Measurements from ENCODE around the gene SSTR5. TPM values are rescaled to one million over a fixed set of nuclear protein-coding genes. Genes with fewer than 3 reads are reported as not detected.
"Not testable (repeated sequence)": the region's sequence is repeated elsewhere in the genome, so short reads cannot be mapped to it uniquely, and the experiment has no call there.

Gene SSTR5
- total RNA-seq, 1 donor from 2014 or later: not detected

DNA sequence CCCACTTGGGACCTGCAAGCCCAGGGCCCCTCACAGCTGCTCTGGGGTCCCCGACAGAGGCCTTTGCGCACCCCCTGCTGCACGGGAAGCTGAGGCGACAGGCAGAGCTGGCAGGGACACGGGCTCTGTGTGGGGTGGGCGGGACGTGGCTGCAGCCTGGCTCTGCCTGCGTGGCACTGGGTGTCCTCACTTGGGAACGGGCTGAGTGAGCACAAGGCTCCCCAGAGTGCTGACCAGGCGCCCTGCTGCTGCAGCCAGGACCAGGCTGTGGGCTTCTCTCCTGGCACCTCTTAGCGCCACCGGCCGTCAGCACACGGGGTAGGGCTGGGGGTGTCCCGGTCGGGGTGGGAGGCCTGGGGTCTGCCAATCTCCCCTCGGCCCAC, 16.9 kb downstream of the SSTR5 start:
- Histone ChIP-seq H3K27me3 (peaks cover 47% of the 10 kb centered on the region), H3K36me3 (no peaks in the 10 kb centered on the region), H3K27ac (no peak overlapping the region), H3K4me1 (no peaks in the 10 kb centered on the region), H3K4me3 (no peak overlapping the region), H3K9me3 (no peaks in the 10 kb centered on the region)
- ATAC-seq (peak; percentile 14), DNase-seq (no peak)
- TF ChIP-seq, protein P1, sequence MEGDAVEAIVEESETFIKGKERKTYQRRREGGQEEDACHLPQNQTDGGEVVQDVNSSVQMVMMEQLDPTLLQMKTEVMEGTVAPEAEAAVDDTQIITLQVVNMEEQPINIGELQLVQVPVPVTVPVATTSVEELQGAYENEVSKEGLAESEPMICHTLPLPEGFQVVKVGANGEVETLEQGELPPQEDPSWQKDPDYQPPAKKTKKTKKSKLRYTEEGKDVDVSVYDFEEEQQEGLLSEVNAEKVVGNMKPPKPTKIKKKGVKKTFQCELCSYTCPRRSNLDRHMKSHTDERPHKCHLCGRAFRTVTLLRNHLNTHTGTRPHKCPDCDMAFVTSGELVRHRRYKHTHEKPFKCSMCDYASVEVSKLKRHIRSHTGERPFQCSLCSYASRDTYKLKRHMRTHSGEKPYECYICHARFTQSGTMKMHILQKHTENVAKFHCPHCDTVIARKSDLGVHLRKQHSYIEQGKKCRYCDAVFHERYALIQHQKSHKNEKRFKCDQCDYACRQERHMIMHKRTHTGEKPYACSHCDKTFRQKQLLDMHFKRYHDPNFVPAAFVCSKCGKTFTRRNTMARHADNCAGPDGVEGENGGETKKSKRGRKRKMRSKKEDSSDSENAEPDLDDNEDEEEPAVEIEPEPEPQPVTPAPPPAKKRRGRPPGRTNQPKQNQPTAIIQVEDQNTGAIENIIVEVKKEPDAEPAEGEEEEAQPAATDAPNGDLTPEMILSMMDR (IDR thresholded peaks at IDR 0.05): no peak
- intact Hi-C loops (cut with DNase I): no loop called here

DNA sequence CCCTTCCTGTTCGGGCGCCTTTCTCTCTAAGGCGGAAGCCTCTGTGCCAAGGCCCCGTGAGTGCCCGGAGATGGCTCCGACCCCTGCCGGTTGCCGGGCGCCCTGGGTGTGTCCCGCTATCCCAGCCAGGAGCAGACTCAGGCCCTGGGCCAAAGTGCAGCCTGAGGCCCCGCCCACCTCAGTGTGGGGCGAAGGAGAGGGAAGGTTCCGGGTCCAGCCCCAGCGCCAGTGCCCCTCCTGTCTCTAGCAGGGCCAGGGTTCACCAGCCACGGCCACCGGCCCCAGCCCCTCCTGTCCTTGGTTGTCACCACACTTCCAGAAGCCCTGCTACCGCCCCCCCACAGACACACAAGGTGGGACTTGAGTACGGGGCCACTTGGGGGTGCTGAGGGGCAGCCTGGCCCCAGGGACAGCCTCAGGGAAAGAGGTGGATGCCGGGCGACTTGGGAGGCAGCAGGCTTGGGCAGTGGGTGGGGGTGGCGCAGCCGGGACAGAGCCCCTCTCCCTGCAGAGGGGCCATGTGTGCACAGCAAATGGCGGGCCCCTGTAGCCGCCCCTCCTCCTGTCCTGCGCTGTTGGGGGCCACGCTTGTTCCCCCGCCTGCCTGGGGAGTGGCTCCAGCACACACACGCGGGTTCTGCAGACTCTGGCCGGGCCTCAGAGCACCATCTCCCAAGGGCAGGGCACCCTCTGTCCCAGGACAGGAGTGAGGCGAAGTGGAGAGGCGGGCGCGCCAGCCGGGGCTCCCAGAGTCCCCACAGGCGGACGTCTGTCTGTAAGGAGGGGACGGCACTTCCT, 17.5 kb downstream of the SSTR5 start:
- H3K27me3 ChIP-seq: peaks cover 46% of the 10 kb centered on the region
- ATAC-seq (peak; percentile 30), DNase-seq (no peak)
- no peak overlapping the region for H3K27ac ChIP-seq
- intact Hi-C loops (cut with DNase I): no loop called here
- H3K36me3 ChIP-seq: no peaks in the 10 kb centered on the region
- TF ChIP-seq, protein P1 (IDR thresholded peaks at IDR 0.05): no peak
- no peaks in the 10 kb centered on the region for H3K4me1 ChIP-seq
- no peaks in the 10 kb centered on the region for H3K9me3 ChIP-seq
- H3K4me3 ChIP-seq: no peak overlapping the region

DNA sequence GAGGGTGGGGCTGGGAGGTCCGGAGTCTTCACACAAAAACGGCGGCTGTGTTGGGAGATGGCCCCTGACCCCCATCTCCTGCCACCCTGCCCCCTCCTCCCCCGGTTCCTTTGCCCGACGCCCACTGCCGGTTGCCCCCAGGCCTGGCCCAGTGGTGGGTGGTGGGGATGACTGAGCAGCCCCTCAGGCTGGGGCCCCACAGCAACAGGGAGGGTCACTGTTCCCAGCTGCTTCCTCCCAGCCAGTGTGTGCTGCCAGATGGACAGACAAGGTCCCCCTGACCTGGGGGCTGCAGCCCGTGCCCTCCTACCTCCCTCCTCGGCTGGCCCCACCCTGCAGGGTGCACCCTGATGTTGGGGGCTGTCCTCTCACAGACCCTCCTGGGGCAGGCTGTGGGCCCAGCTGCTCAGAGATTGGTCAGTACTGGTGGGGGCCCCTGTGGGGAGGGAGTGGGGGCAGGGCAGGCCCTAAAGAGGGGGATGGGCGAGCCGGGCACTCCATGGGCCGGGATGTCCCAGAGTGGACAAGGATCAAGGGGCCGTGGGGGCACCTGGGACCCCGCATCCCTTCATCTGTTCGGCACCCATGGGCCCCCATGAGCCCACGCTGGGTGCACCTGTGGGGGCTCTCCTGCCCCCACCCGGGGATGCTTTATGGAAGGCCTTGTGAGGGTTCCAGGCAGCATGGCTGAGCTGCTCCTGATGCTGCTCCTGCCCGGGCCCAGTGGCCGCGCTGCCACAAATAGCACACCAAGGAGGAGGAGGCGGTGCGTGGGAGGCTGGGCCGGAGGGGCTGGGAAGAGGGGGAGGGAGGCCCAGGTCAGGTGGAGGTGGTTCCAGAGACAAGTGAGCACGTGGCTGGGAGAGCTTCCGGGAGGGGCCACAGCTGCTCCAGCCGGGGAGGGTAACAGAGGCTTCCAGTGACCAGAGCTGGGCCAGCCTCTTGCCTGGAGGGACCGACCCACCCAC, 18.4 kb downstream of the SSTR5 start:
- Histone ChIP-seq H3K9me3 (no peaks in the 10 kb centered on the region), H3K27ac (no peak overlapping the region), H3K4me3 (no peak overlapping the region), H3K36me3 (no peaks in the 10 kb centered on the region), H3K4me1 (no peaks in the 10 kb centered on the region), H3K27me3 (peaks cover 41% of the 10 kb centered on the region)
- TF ChIP-seq, protein P1 (IDR thresholded peaks at IDR 0.05): no peak
- intact Hi-C loops (cut with DNase I): no loop called here
- no peak for ATAC-seq
- no peak for DNase-seq

DNA sequence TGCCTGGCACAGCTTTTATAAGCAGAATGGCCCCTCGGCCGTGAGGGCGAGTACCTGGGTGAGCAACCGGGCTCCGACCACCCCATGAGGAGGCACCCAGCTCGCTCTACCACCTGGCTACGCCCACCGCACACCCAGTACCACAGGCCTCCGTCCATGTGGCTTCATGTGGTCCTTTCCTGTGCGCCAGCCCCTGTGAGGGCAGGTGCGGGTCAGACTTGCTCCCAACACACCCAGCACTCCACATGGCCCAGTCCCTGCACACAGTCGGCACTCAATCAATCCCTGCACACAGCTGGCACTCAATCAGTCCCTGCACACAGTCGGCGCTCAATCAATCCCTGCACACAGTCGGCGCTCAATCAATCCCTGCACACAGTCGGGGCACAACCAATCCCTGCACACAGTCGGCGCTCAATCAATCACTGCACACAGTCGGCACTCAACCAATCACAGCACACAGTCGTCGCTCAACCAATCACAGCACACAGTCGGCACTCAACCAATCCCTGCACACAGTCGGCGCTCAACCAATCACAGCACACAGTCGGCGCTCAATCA, 19.5 kb downstream of the SSTR5 start:
- ATAC-seq: no peak
- Histone ChIP-seq H3K27ac (no peak overlapping the region), H3K4me3 (no peak overlapping the region), H3K36me3 (no peaks in the 10 kb centered on the region), H3K4me1 (no peaks in the 10 kb centered on the region), H3K9me3 (no peaks in the 10 kb centered on the region), H3K27me3 (peaks cover 35% of the 10 kb centered on the region)
- TF ChIP-seq, protein P1 (IDR thresholded peaks at IDR 0.05): no peak
- no peak for DNase-seq
- intact Hi-C loops (cut with DNase I): no loop called here

DNA sequence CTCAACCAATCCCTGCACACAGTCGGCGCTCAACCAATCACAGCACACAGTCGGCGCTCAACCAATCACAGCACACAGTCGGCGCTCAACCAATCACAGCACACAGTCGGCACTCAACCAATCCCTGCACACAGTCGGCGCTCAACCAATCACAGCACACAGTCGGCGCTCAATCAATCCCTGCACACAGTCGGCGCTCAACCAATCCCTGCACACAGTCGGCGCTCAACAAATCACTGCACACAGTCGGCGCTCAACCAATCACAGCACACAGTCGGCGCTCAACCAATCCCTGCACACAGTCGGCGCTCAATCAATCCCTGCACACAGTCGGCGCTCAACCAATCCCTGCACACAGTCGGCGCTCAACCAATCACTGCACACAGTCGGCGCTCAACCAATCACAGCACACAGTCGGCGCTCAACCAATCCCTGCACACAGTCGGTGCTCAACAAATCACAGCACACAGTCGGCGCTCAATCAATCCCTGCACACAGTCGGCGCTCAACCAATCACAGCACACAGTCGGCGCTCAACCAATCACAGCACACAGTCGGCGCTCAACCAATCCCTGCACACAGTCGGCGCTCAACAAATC, 20.2 kb downstream of the SSTR5 start:
- H3K9me3 ChIP-seq; H3K4me1 ChIP-seq; ATAC-seq; intact Hi-C loops (cut with DNase I); H3K36me3 ChIP-seq; DNase-seq; H3K27ac ChIP-seq; H3K4me3 ChIP-seq: not testable (repeated sequence)
- H3K27me3 ChIP-seq: peaks cover 33% of the 10 kb centered on the region
